ENCODE measurements around the gene ADGRG1.

Gene ADGRG1

GRCh38 chr16:57620335-57621231 lies 7.8 kb upstream of the ADGRG1 start:
- peak; percentile 3 for DNase-seq

GRCh38 chr16:57621521-57622271 lies 6.7 kb upstream of the ADGRG1 start:
- no peak for DNase-seq

- no peak for DNase-seq
These were observed 5.8 kb upstream of the ADGRG1 start for GRCh38 chr16:57622361-57623250.

- peak; percentile 6 for DNase-seq
These were observed 5.0 kb upstream of the ADGRG1 start for GRCh38 chr16:57623251-57624043.

- no peak for DNase-seq
These were observed 4.3 kb upstream of the ADGRG1 start for GRCh38 chr16:57624044-57624688.

- no peak for DNase-seq
These were observed 3.5 kb upstream of the ADGRG1 start for GRCh38 chr16:57624806-57625500.

GRCh38 chr16:57626420-57627170 lies 1.8 kb upstream of the ADGRG1 start:
- no peak for DNase-seq

GRCh38 chr16:57627184-57627871 lies 1.1 kb upstream of the ADGRG1 start:
- DNase-seq: no peak

- no peak for DNase-seq
These were observed 408 bp downstream of the ADGRG1 start for GRCh38 chr16:57628783-57629293.

- DNase-seq: no peak
These were observed 1.3 kb downstream of the ADGRG1 start for GRCh38 chr16:57629516-57630406.

- DNase-seq: no peak
These were observed 2.0 kb downstream of the ADGRG1 start for GRCh38 chr16:57630407-57630797.

- no peak for DNase-seq
These were observed 2.8 kb downstream of the ADGRG1 start for GRCh38 chr16:57630931-57631845.

GRCh38 chr16:57632568-57632967 lies 4.1 kb downstream of the ADGRG1 start:
- DNase-seq: no peak

GRCh38 chr16:57633383-57634064 lies 5.1 kb downstream of the ADGRG1 start:
- DNase-seq: no peak

GRCh38 chr16:57634171-57634570 lies 5.7 kb downstream of the ADGRG1 start:
- DNase-seq: no peak

- no peak for DNase-seq
These were observed 7.1 kb downstream of the ADGRG1 start for GRCh38 chr16:57635266-57636097.

Data from DMS79 (cell line).